Measurements from ENCODE around the gene EMB.

GRCh38 chr5:50406877-50407276 is 34.2 kb downstream of the EMB start:
- TF ChIP-seq, protein P1, sequence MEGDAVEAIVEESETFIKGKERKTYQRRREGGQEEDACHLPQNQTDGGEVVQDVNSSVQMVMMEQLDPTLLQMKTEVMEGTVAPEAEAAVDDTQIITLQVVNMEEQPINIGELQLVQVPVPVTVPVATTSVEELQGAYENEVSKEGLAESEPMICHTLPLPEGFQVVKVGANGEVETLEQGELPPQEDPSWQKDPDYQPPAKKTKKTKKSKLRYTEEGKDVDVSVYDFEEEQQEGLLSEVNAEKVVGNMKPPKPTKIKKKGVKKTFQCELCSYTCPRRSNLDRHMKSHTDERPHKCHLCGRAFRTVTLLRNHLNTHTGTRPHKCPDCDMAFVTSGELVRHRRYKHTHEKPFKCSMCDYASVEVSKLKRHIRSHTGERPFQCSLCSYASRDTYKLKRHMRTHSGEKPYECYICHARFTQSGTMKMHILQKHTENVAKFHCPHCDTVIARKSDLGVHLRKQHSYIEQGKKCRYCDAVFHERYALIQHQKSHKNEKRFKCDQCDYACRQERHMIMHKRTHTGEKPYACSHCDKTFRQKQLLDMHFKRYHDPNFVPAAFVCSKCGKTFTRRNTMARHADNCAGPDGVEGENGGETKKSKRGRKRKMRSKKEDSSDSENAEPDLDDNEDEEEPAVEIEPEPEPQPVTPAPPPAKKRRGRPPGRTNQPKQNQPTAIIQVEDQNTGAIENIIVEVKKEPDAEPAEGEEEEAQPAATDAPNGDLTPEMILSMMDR (IDR thresholded peaks at IDR 0.05; ENCODE audit: poor library complexity, severe bottlenecking) = no peak
- TF ChIP-seq POLR2AphosphoS5 (IDR thresholded peaks at IDR 0.05) (no peak), TAF1 (IDR thresholded peaks at IDR 0.05; ENCODE audit: low read depth) (no peak)
- TF ChIP-seq, protein P2, sequence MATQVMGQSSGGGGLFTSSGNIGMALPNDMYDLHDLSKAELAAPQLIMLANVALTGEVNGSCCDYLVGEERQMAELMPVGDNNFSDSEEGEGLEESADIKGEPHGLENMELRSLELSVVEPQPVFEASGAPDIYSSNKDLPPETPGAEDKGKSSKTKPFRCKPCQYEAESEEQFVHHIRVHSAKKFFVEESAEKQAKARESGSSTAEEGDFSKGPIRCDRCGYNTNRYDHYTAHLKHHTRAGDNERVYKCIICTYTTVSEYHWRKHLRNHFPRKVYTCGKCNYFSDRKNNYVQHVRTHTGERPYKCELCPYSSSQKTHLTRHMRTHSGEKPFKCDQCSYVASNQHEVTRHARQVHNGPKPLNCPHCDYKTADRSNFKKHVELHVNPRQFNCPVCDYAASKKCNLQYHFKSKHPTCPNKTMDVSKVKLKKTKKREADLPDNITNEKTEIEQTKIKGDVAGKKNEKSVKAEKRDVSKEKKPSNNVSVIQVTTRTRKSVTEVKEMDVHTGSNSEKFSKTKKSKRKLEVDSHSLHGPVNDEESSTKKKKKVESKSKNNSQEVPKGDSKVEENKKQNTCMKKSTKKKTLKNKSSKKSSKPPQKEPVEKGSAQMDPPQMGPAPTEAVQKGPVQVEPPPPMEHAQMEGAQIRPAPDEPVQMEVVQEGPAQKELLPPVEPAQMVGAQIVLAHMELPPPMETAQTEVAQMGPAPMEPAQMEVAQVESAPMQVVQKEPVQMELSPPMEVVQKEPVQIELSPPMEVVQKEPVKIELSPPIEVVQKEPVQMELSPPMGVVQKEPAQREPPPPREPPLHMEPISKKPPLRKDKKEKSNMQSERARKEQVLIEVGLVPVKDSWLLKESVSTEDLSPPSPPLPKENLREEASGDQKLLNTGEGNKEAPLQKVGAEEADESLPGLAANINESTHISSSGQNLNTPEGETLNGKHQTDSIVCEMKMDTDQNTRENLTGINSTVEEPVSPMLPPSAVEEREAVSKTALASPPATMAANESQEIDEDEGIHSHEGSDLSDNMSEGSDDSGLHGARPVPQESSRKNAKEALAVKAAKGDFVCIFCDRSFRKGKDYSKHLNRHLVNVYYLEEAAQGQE (IDR thresholded peaks at IDR 0.05; ENCODE audit: borderline replicate concordance) = no peak

Measured in neural cell (in vitro differentiated cells).